Activated CD4-positive, alpha-beta T cell treated with anti-CD3 and anti-CD28 coated beads, Interleukin-2, amount 50 U/mL, for 4 hours (primary cell): ENCODE data around the gene ARID1B.

Experiments
- DNase-seq, 2 experiments: peaks; one replicate each; pipeline ENCODE4 v3.0.0-alpha.2; 2020

The ARID1B gene

GRCh38 chr6:156946370-156946936, 169.3 kb downstream of the ARID1B start:
- DNase-seq, result no peak

GRCh38 chr6:156948277-156948676, 171.1 kb downstream of the ARID1B start:
- no peak for DNase-seq

GRCh38 chr6:156948807-156949206, 171.6 kb downstream of the ARID1B start:
- DNase-seq, result no peak

GRCh38 chr6:156949376-156949775, 172.2 kb downstream of the ARID1B start:
- DNase-seq, result no peak

GRCh38 chr6:156950084-156950483, 172.9 kb downstream of the ARID1B start:
- no peak for DNase-seq

GRCh38 chr6:156950531-156950930, 173.4 kb downstream of the ARID1B start:
- no peak for DNase-seq

- DNase-seq, result no peak
These were observed 175.2 kb downstream of the ARID1B start for GRCh38 chr6:156952401-156952800.

GRCh38 chr6:156953127-156953478, 175.9 kb downstream of the ARID1B start:
- no peak for DNase-seq

- DNase-seq, result no peak
These were observed 176.4 kb downstream of the ARID1B start for GRCh38 chr6:156953479-156954146.

- no peak for DNase-seq
These were observed 177.0 kb downstream of the ARID1B start for GRCh38 chr6:156954191-156954590.

GRCh38 chr6:156954816-156955215, 177.6 kb downstream of the ARID1B start:
- DNase-seq, result no peak

GRCh38 chr6:156955494-156956183, 178.5 kb downstream of the ARID1B start:
- DNase-seq, result no peak

GRCh38 chr6:156956286-156956685, 179.1 kb downstream of the ARID1B start:
- no peak for DNase-seq

- no peak for DNase-seq
These were observed 180.9 kb downstream of the ARID1B start for GRCh38 chr6:156957931-156958547.

GRCh38 chr6:156960525-156960924, 183.3 kb downstream of the ARID1B start:
- no peak for DNase-seq

GRCh38 chr6:156961282-156961892, 184.2 kb downstream of the ARID1B start:
- no peak for DNase-seq

GRCh38 chr6:156963712-156964700, 186.8 kb downstream of the ARID1B start:
- DNase-seq, result no peak

GRCh38 chr6:156967852-156968251, 190.7 kb downstream of the ARID1B start:
- no peak for DNase-seq

GRCh38 chr6:156969233-156969632, 192.1 kb downstream of the ARID1B start:
- DNase-seq, result no peak

- no peak for DNase-seq
These were observed 193.5 kb downstream of the ARID1B start for GRCh38 chr6:156970595-156971112.

GRCh38 chr6:156971153-156971885, 194.1 kb downstream of the ARID1B start:
- DNase-seq, result no peak
